Memory B cell (primary cell): ENCODE measurements around the gene TIMP1.

Source experiments
- ATAC-seq: fragments of 150-1000 bp; cut with Tn5 transposase; 2 replicates; pipeline ENCODE4 v1.10.0; 2021; ENCODE audit warnings: low read depth, mild to moderate bottlenecking, moderate library complexity
- DNase-seq, 2 donors: peaks; one replicate each; pipeline ENCODE4 v3.0.0; 2022; ENCODE audit warnings: low spot score in 2 of 2
- H3K27ac Mint-ChIP-seq: one replicate; pipeline ENCODE4 v1.8.0; 2022; ENCODE audit warnings: mild to moderate bottlenecking, moderate library complexity, mixed read lengths
- H3K27me3 Mint-ChIP-seq: one replicate; pipeline ENCODE4 v1.8.0; 2022; ENCODE audit warnings: mixed read lengths
- H3K36me3 Mint-ChIP-seq: one replicate; pipeline ENCODE4 v1.8.0; 2022; ENCODE audit warnings: mild to moderate bottlenecking, mixed read lengths
- H3K4me1 Mint-ChIP-seq: one replicate; pipeline ENCODE4 v1.8.0; 2022; ENCODE audit warnings: mixed read lengths
- H3K4me3 Mint-ChIP-seq: one replicate; pipeline ENCODE4 v1.8.0; 2022; ENCODE audit warnings: mild to moderate bottlenecking, moderate library complexity, mixed read lengths
- H3K9me3 Mint-ChIP-seq: one replicate; pipeline ENCODE4 v1.8.0; 2022; ENCODE audit warnings: mixed read lengths

TIMP1 gene

DNA sequence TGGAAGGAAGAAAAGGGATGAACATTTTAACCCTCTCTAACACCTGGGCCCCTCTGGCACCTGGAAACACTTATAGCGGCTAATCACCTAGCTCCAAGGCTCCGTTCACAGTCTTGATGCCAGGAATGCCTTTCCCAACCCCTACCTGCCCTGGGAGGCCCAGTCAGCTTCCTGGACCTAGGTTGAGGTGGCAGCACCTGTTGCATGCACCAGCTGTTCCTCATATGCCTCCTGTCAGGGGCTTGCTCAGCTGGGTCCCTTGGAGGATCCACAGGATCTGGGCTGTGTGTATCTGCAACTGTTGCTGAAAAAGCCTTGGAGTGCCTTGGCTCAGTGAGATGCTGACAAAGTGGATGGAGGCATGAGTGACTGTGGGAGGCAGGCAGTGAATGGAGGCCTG is 43.1 kb downstream of the TIMP1 start:
- H3K4me1 Mint-ChIP-seq, result peaks cover 7% of the 10 kb centered on the region
- peaks cover 20% of the 10 kb centered on the region for H3K27me3 Mint-ChIP-seq
- no peak overlapping the region for H3K4me3 Mint-ChIP-seq
- DNase-seq (no peak), ATAC-seq (no peak)
- no peak overlapping the region for H3K27ac Mint-ChIP-seq
- no peaks in the 10 kb centered on the region for H3K9me3 Mint-ChIP-seq
- peaks cover 2% of the 10 kb centered on the region for H3K36me3 Mint-ChIP-seq

DNA sequence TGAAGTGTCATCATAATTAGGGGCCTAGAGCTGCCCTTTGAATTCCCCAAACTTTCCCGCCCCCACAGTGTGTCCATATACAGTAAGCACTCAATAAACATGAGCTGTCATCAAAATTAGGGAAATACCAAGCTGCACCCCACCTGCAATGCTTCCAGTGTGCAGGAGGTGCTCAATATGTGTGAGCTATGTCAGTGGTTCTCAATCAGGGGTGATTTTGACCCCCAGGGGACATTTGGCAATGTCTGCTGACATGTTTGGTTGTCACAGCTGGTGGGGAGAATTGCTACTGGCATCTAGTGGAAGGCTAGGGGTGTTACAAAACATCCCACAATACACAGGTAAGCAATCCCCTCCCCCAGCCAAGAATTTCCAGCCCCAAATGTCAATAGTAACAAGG is 46.7 kb downstream of the TIMP1 start:
- Mint-ChIP-seq H3K4me1 (peaks cover 7% of the 10 kb centered on the region), H3K36me3 (peaks cover 2% of the 10 kb centered on the region), H3K4me3 (no peak overlapping the region), H3K27me3 (peaks cover 5% of the 10 kb centered on the region), H3K9me3 (no peaks in the 10 kb centered on the region), H3K27ac (no peak overlapping the region)
- ATAC-seq, result peak; percentile 46
- DNase-seq, result no peak

DNA sequence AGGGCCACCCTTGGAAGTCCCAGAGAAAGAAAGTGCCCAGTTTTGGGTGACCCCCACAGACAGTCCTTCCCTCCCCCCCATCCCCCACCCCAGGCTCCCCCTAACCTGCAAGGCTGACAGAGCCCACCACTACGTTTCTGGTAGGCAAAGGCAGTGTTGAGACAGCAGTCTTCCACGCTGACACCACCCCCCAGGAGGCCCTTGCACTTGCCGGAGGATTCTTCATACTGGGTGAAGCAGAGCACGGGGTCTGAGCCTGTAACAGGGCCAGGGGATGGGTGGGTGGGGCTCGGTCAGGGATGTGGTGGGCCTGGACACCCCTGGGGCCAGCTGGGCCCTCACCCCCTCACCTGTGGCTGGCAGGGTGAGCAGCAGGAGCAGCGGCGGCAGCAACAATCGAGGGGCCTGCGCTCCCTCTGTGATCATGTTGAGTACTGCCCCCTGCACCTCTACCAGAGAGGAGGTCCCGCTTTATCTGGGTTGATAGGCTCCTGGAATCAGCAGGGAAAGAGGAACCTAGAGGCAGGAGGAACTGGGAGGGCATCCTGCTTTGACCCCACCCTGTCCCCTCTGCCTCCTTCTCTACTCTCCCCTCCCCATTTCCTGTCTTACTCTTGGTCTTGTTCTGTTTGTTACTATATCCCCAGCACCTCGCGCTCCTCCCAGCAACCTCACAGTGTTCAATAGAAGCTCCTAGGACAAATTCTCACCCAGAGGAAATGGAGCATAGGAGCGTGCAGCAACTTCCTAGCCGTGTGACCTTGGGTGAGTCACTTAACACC is 47.4 kb downstream of the TIMP1 start, which contains the start of gene CFP:
CFP (minus strand) TSS at position 512 of the 782 bp plus-strand sequence; CDS start at position 426, 86 bp downstream.
- H3K4me1 Mint-ChIP-seq, result peaks cover 7% of the 10 kb centered on the region

DNA sequence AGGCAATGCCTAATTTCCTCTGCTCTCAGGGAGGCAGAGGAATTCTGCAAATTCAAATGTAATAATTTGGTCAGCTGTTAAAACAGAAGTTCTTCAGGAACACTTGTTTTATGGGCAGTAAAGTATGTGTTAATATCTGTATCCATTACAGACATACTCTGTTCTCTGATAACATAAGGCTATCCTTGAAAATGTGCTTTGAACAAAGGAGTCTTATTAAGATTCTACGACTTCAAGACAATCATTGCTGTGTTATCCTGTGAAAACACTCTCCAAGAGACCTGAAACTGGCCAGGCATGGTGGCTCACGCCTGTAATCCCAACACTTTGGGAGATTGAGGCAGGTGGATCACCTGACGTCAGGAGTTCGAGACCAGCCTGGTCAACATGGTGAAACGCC is 49.4 kb downstream of the TIMP1 start:
- H3K27me3 Mint-ChIP-seq, result no peaks in the 10 kb centered on the region
- ATAC-seq, result no peak

More for the DNA sequence above, 47.4 kb downstream of the TIMP1 start, which contains the start of gene CFP:
- DNase-seq, result no peak
- Mint-ChIP-seq H3K27ac (no peak within 1 kb of the TSS), H3K9me3 (no peaks in the 10 kb centered on the region), H3K4me3 (no peak within 1 kb of the TSS), H3K36me3 (peaks cover 2% of the 10 kb centered on the region), H3K27me3 (peaks cover 5% of the 10 kb centered on the region)
- no peak for ATAC-seq

DNA sequence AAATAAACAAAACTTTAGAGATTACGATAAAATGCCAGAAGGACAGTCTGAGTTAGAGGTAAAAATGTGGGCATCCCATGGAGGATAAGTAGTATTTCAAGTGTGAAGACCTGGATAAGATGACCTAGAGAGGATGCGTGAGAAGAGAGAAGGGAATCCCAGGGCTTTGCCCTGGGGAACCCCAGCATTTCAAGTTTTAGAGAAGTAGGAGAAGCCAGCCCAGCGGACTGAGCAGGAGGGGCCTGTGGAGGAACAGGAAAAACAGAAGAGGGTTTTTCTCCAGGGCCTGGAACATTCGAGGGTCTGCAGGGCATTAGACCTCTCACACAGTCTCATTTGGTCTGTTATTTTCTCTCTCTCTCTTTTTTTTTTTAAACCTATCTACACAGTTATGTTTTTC is 50.4 kb downstream of the TIMP1 start:
- DNase-seq, result no peak
- peaks cover 7% of the 10 kb centered on the region for H3K4me1 Mint-ChIP-seq
- peak overlapping the region; percentile 18 for H3K27ac Mint-ChIP-seq
- H3K36me3 Mint-ChIP-seq, result peaks cover 8% of the 10 kb centered on the region
- H3K27me3 Mint-ChIP-seq, result no peaks in the 10 kb centered on the region
- ATAC-seq, result no peak
- H3K9me3 Mint-ChIP-seq, result no peaks in the 10 kb centered on the region
- no peak overlapping the region for H3K4me3 Mint-ChIP-seq

More for the DNA sequence above, 49.4 kb downstream of the TIMP1 start:
- no peak for DNase-seq
- no peak overlapping the region for H3K4me3 Mint-ChIP-seq
- H3K27ac Mint-ChIP-seq, result no peak overlapping the region
- H3K9me3 Mint-ChIP-seq, result no peaks in the 10 kb centered on the region
- H3K4me1 Mint-ChIP-seq, result peaks cover 7% of the 10 kb centered on the region
- H3K36me3 Mint-ChIP-seq, result peaks cover 1% of the 10 kb centered on the region

DNA sequence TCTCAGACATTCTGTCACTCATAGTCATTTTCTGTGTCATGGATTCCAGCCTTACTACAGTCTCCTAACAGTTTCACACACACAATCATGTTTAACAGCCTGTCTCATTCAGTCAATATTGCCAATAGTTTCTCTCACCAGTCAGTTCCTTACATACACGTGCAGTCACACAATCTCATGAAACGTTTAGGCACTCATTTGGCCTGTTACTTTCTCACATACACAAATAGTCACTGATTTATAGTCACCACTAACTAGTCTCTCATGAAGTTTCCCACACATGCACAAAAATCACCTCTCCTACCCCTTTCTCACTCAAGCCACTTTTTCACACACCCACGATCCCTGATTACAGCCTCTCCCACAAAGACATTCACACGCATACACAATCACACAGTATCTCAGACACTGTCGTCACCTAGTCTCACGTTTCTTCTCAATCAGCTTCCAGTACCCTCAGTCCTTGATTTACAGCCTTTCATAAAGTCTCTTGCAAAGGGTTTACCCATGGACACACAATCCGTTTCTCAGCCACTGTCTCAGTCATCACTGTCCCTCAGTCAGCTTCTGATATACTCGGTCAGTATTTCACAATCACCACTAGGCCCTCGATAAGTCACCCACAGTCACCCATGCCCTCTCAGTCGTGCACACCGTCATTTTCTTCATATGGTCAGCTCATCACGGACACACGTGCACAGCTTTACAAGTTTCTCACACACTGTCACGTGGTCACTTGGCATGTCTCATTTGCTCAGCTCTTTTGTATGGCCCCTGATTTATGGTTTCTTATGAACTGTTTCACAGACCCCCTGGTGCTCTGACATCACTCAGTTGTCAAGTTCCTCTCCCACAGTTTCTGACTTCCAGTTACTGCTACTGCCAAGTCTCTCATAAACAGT is 51.7 kb downstream of the TIMP1 start:
- Mint-ChIP-seq H3K27me3 (no peaks in the 10 kb centered on the region), H3K4me3 (no peak overlapping the region), H3K36me3 (peaks cover 8% of the 10 kb centered on the region), H3K4me1 (peaks cover 7% of the 10 kb centered on the region), H3K9me3 (no peaks in the 10 kb centered on the region), H3K27ac (no peak overlapping the region)
- no peak for DNase-seq
- no peak for ATAC-seq

DNA sequence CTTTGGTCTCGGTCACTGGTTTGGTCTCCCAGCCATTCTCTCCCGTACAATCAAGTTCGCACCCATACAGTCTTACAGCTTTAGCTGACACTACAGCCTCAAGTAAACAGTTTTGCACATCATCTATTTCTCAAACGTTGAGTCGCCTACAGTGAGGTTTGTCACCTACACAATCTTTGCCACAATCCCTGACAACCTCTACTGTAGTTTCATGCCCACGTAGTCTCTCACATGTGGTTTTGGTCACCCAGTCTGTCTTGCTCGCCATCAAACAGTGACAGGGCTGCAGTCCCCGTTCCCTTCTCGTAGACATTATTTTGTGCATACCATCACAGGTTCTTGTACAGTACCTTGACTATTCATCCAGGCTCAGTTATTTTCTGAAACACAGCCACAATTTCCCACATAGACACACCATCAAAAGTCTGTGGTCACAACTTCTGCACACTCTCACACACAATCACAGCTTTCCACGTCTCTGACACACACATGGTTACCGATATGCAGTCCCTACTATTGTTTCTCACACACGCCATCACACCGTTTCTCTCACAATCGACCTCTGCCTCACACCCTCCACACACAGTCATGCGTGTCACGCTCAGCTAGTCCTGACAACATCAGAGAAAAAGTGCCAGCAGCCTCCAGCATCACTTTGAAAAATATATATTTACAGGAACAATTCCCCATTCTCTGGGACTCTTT is 52.8 kb downstream of the TIMP1 start:
- no peak for ATAC-seq
- Mint-ChIP-seq H3K4me1 (peaks cover 3% of the 10 kb centered on the region), H3K27me3 (no peaks in the 10 kb centered on the region), H3K9me3 (no peaks in the 10 kb centered on the region), H3K4me3 (no peak overlapping the region), H3K36me3 (peaks cover 15% of the 10 kb centered on the region), H3K27ac (no peak overlapping the region)
- no peak for DNase-seq
